CD14-positive monocyte (primary cell): Measurements from ENCODE around the gene ARID3B. TPM values are rescaled to one million over a fixed set of nuclear protein-coding genes. Genes with fewer than 3 reads are reported as not detected.

ENCODE experiments used
- DNase-seq, 3 donors: peaks; one replicate each; pipeline ENCODE4 v3.0.0-alpha.2; 2011 to 2022
- H2AFZ ChIP-seq: 2 replicates; pipeline ENCODE4 v1.6.0; 2012; ENCODE audit warnings: mild to moderate bottlenecking, low read depth, low read length, inconsistent platforms; ENCODE audit not compliant: insufficient read depth, poor library complexity, severe bottlenecking
- H3K27ac ChIP-seq, 2 donors: 1 replicate in 1 of 2; 2 replicates in 1 of 2; pipeline ENCODE4 v1.5.1; 2012 to 2013; ENCODE audit warnings: low read length in 2 of 2, control low read depth in 1 of 2, inconsistent platforms in 1 of 2, low read depth in 1 of 2, mild to moderate bottlenecking in 1 of 2
- H3K27me3 ChIP-seq, 2 donors: one replicate each; pipeline versions ENCODE4 v1.6.0 to v1.6.1; 2011 to 2013; ENCODE audit warnings: low read length in 2 of 2; ENCODE audit not compliant: control insufficient read depth in 2 of 2, insufficient read depth in 2 of 2
- H3K36me3 ChIP-seq, 2 donors: replicated peaks in 1 of 2; 1 replicate in 1 of 2; 2 replicates in 1 of 2; pipeline versions ENCODE4 v1.5.1 to v1.6.1; 2012 to 2013; ENCODE audit warnings: low read length in 2 of 2, control low read depth in 1 of 2, inconsistent platforms in 1 of 2, mild to moderate bottlenecking in 1 of 2; ENCODE audit not compliant: insufficient read depth in 2 of 2, control insufficient read depth in 1 of 2
- H3K4me1 ChIP-seq, 2 donors: 1 replicate in 1 of 2; 2 replicates in 1 of 2; pipeline versions ENCODE4 v1.5.1 to v1.6.1; 2012 to 2013; ENCODE audit warnings: low read length in 2 of 2, control low read depth in 1 of 2, inconsistent platforms in 1 of 2, mild to moderate bottlenecking in 1 of 2, moderate library complexity in 1 of 2; ENCODE audit not compliant: insufficient read depth in 2 of 2, control insufficient read depth in 1 of 2
- H3K4me2 ChIP-seq: replicated peaks from 2 replicates; pipeline ENCODE3; 2012; ENCODE audit warnings: low read length, moderate library complexity, mild to moderate bottlenecking; ENCODE audit not compliant: poor library complexity, severe bottlenecking; ENCODE audit errors: extremely low read depth
- H3K4me3 ChIP-seq, 3 experiments: fragments of 200-600 bp in 1 of 3; sonication (generic) in 1 of 3; replicated peaks in 1 of 3; 1 replicate in 2 of 3; 2 replicates in 1 of 3; pipeline ENCODE4 v1.5.1; 2011 to 2013; ENCODE audit warnings: low read length in 3 of 3, mild to moderate bottlenecking in 3 of 3, control low read depth in 2 of 3, low read depth in 2 of 3, inconsistent platforms in 1 of 3, moderate library complexity in 1 of 3
- H3K79me2 ChIP-seq: 2 replicates; pipeline ENCODE4 v1.6.0; 2012; ENCODE audit warnings: mild to moderate bottlenecking, control low read depth, inconsistent platforms, low read length, moderate library complexity; ENCODE audit not compliant: insufficient read depth
- H3K9ac ChIP-seq: 2 replicates; pipeline ENCODE4 v1.6.0; 2017; ENCODE audit warnings: low read length, mild to moderate bottlenecking; ENCODE audit not compliant: insufficient read depth, poor library complexity, severe bottlenecking
- H3K9me3 ChIP-seq, 2 donors: replicated peaks in 1 of 2; 1 replicate in 1 of 2; 2 replicates in 1 of 2; pipeline versions ENCODE4 v1.5.1 to v1.6.1; 2012 to 2013; ENCODE audit warnings: low read length in 2 of 2, control low read depth in 1 of 2; ENCODE audit not compliant: control insufficient read depth in 1 of 2, insufficient read depth in 1 of 2
- H4K20me1 ChIP-seq: 2 replicates; pipeline ENCODE4 v1.6.0; 2012; ENCODE audit warnings: mild to moderate bottlenecking, low read length, control low read depth, moderate library complexity; ENCODE audit not compliant: insufficient read depth
- H3K27ac Mint-ChIP-seq, 7 donors: one replicate each; pipeline ENCODE4 v1.8.0; 2020; ENCODE audit warnings: mild to moderate bottlenecking in 7 of 7, mixed read lengths in 7 of 7, moderate library complexity in 6 of 7, inconsistent platforms in 2 of 7
- H3K27me3 Mint-ChIP-seq, 3 donors: one replicate each; pipeline ENCODE4 v1.8.0; 2021 to 2022; ENCODE audit warnings: low read depth in 3 of 3, mild to moderate bottlenecking in 3 of 3, mixed read lengths in 3 of 3, moderate library complexity in 3 of 3, inconsistent platforms in 1 of 3
- H3K36me3 Mint-ChIP-seq, 2 donors: one replicate each; pipeline ENCODE4 v1.8.0; 2020; ENCODE audit warnings: mixed read lengths in 2 of 2, inconsistent platforms in 1 of 2, mild to moderate bottlenecking in 1 of 2
- H3K4me1 Mint-ChIP-seq: one replicate; pipeline ENCODE4 v1.8.0; 2020; ENCODE audit warnings: mild to moderate bottlenecking, mixed read lengths
- H3K4me3 Mint-ChIP-seq, 2 donors: one replicate each; pipeline ENCODE4 v1.8.0; 2020; ENCODE audit warnings: mild to moderate bottlenecking in 2 of 2, mixed read lengths in 2 of 2, moderate library complexity in 1 of 2
- H3K9me3 Mint-ChIP-seq, 7 donors: one replicate each; pipeline ENCODE4 v1.8.0; 2020 to 2022; ENCODE audit warnings: mixed read lengths in 7 of 7, mild to moderate bottlenecking in 6 of 7, moderate library complexity in 6 of 7, inconsistent platforms in 2 of 7
- WGBS: methylation state at CpG from one replicate; pipeline ENCODE4 v1.1.5; 2013; ENCODE audit warnings: missing lambda C conversion rate; ENCODE audit not compliant: insufficient coverage; 5-methylcytosine and 5-hydroxymethylcytosine counted together
- intact Hi-C, 2 donors: fragments of 100-400 bp; cut with micrococcal nuclease; formaldehyde crosslinking; loops; one replicate each; pipeline versions ENCODE4 v1.15.0 to v1.15.1; 2023
- polyA plus RNA-seq, 3 donors: library from polyadenylated mRNA; depleted of rRNA in 1 of 3; unstranded in 2 of 3; stranded (reverse) in 1 of 3; fragments of 300-500 nt in 2 of 3; fragments of >200 nt in 1 of 3; fragmentation: Illumina TruSeq in 2 of 3; gene quantifications; 1 replicate in 2 of 3; 2 replicates in 1 of 3; pipeline ENCODE4 v1.2.3, GENCODE V29; 2012 to 2021
- TF ChIP-seq, protein P1 (sequence below): fragments of 200-600 bp; IDR thresholded peaks from one replicate; pipeline ENCODE4 v1.8.0; 2022; ENCODE audit warnings: antibody characterized with exemption, mild to moderate bottlenecking

Gene ARID3B
- polyA plus RNA-seq, 3 donors, result 2.3 to 17.4 (median 4.4) TPM

DNA sequence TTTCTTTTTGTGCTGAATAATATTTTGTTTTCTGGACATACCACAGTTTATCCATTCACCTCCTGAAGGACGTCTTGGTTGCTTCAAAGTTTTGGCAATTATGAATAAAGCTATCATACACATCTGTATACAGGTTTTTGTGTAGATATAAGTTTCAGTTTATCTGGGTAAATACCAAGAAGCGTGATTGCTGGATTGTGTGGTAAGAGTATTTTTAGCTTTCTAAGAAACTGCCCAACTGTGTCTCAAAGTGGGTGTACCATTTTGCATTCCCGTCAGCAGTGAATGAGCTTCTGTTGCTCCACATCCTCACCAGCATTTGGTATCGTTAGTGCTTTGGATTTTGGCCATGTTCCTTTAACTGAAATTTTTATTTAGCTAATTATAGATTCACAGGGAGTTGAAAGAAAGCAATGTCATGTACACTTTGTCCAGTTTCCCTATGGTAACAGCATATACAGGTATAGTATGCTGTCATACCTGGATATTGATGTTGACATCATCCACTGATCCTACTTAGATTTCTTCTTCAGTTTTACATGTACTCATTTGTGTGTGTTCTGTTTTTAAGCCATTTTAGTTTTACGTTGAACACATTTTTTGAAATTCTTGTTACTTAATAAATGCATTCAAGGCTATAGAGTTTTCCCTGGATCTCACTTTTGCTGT, 11.9 kb downstream of the ARID3B start:
- Histone ChIP-seq H4K20me1 (peaks cover 88% of the 10 kb centered on the region), H3K4me3 (no peak overlapping the region), H3K79me2 (peaks cover 28% of the 10 kb centered on the region), H3K9ac (no peak overlapping the region), H3K36me3 (peaks cover 33 to 70% of the 10 kb centered on the region in 2 donors), H2AFZ (no peak overlapping the region), H3K9me3 (no peaks in the 10 kb centered on the region), H3K27me3 (no peaks in the 10 kb centered on the region), H3K27ac (no peak overlapping the region), H3K4me1 (peaks cover 9% of the 10 kb centered on the region in 2 donors), H3K4me2 (no peak overlapping the region)
- intact Hi-C loops, result loop anchor here in 1 of 2 donors (5.0 kb wide), 1 partner anchor 56 kb away; no protein-coding TSS in a partner anchor
- H3K27ac Mint-ChIP-seq, result no peak overlapping the region
- H3K4me3 Mint-ChIP-seq, result no peak overlapping the region
- peaks cover 16% of the 10 kb centered on the region for H3K4me1 Mint-ChIP-seq
- H3K36me3 Mint-ChIP-seq, result peaks cover 67 to 82% of the 10 kb centered on the region in 2 donors
- no peak for DNase-seq
- H3K9me3 Mint-ChIP-seq, result no peaks in the 10 kb centered on the region
- no CpG with 5 or more reads among the region's 5 CpGs for WGBS
- TF ChIP-seq, protein P1, sequence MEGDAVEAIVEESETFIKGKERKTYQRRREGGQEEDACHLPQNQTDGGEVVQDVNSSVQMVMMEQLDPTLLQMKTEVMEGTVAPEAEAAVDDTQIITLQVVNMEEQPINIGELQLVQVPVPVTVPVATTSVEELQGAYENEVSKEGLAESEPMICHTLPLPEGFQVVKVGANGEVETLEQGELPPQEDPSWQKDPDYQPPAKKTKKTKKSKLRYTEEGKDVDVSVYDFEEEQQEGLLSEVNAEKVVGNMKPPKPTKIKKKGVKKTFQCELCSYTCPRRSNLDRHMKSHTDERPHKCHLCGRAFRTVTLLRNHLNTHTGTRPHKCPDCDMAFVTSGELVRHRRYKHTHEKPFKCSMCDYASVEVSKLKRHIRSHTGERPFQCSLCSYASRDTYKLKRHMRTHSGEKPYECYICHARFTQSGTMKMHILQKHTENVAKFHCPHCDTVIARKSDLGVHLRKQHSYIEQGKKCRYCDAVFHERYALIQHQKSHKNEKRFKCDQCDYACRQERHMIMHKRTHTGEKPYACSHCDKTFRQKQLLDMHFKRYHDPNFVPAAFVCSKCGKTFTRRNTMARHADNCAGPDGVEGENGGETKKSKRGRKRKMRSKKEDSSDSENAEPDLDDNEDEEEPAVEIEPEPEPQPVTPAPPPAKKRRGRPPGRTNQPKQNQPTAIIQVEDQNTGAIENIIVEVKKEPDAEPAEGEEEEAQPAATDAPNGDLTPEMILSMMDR, result no peak
- peaks cover 0 to 3% (median 1%) of the 10 kb centered on the region in 3 donors for H3K27me3 Mint-ChIP-seq

DNA sequence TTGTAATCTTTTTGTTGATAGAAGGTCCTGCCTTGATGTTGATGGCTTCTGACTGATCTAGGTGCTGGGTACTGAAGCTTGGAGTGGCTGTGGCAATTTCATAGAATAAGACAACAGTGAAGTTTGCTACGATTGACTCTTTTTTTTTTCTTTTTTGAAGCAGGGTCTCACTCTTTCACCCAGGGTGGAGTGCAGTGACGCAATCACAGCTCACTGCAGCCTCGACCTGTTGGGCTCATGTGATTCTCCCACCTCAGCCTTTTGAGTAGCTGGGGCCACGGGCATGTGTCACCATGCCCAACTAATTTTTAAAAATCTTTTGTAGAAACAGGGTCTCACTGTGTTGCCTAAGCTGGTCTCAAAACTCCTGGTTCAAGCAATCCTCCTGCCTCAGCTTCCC, 14.2 kb downstream of the ARID3B start:
- Histone ChIP-seq H4K20me1 (peaks cover 79% of the 10 kb centered on the region), H3K79me2 (peaks cover 23% of the 10 kb centered on the region), H3K9me3 (no peaks in the 10 kb centered on the region), H3K27ac (no peak overlapping the region), H3K4me3 (no peak overlapping the region), H3K36me3 (peaks cover 23 to 63% of the 10 kb centered on the region in 2 donors), H3K9ac (no peak overlapping the region), H3K27me3 (no peaks in the 10 kb centered on the region), H3K4me1 (no peaks in the 10 kb centered on the region), H2AFZ (no peak overlapping the region), H3K4me2 (no peak overlapping the region)
- WGBS, result 72% methylated on average over 4 of the region's 4 CpGs
- Mint-ChIP-seq H3K9me3 (no peaks in the 10 kb centered on the region), H3K27ac (no peak overlapping the region), H3K4me3 (no peak overlapping the region), H3K4me1 (peaks cover 2% of the 10 kb centered on the region), H3K27me3 (peaks cover 0 to 4% (median 1%) of the 10 kb centered on the region in 3 donors), H3K36me3 (peaks cover 64 to 78% of the 10 kb centered on the region in 2 donors)
- no peak for DNase-seq
- intact Hi-C loops, result no loop called here
- TF ChIP-seq, protein P1, result no peak
